ENCODE data around the gene GBGT1.

Gene GBGT1

DNA sequence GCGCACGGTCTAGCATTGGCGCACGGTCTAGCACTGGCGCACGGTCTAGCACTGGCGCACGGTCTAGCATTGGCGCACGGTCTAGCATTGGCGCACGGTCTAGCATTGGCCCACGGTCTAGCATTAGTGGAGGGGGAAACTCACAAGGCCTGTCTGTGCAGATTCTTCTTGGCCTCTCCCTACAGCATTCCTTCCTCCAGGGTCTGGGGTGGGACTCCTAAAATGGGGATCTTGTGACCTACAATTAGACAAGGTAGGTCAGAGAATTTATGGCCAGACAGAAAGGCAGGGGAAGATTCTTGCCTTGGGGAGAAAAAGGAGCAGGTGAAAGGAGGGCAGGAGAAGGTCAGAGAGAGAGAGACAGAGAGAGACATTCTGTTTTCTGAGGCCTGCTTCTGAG is 5.4 kb upstream of the GBGT1 start:
- DNase-seq (ENCODE audit: low read depth, low spot score) = no peak
- Histone ChIP-seq H3K27me3 (ENCODE audit: insufficient read depth, insufficient read length) (no peaks in the 10 kb centered on the region), H3K4me3 (ENCODE audit: insufficient read length, low read depth) (no peak overlapping the region), H3K9ac (ENCODE audit: insufficient read length, low read depth) (no peak overlapping the region), H3K4me1 (ENCODE audit: insufficient read depth, insufficient read length) (peaks cover 7% of the 10 kb centered on the region), H3K9me3 (ENCODE audit: insufficient read depth, low read length) (no peaks in the 10 kb centered on the region), H3K36me3 (ENCODE audit: insufficient read depth, insufficient read length, low read length) (no peaks in the 10 kb centered on the region)
- no peak for TF ChIP-seq YY1 (IDR thresholded peaks at IDR 0.05; ENCODE audit: insufficient read depth, insufficient read length)
- no peak for TF ChIP-seq ZNF274 (IDR thresholded peaks at IDR 0.05; ENCODE audit: low read depth, low read length)
- no peak for TF ChIP-seq SUZ12 (IDR thresholded peaks at IDR 0.05; ENCODE audit: extremely low read depth, insufficient read depth, insufficient read length)

DNA sequence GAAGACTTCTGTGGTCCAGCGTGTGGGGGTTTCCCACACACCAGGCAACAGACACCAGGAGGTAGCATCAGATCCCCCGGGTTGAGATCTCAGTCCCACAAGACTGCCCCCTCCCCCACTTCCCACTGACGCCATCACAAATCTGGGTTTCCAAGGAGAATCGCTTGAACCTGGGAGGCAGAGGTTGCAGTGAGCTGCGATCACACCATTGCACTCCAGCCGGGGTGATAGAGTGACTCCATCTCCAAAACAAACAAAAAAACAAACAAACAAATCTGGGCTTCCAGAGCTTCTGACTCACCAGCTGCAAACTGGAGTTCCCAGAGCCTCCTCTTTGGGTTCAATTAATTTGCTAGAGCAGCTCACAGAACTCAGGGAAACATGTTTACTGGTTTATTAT is 4.7 kb upstream of the GBGT1 start:
- Histone ChIP-seq H3K9me3 (ENCODE audit: insufficient read depth, low read length) (no peaks in the 10 kb centered on the region), H3K4me1 (ENCODE audit: insufficient read depth, insufficient read length) (peaks cover 7% of the 10 kb centered on the region), H3K27me3 (ENCODE audit: insufficient read depth, insufficient read length) (no peaks in the 10 kb centered on the region), H3K36me3 (ENCODE audit: insufficient read depth, insufficient read length, low read length) (no peaks in the 10 kb centered on the region), H3K9ac (ENCODE audit: insufficient read length, low read depth) (no peak overlapping the region), H3K4me3 (ENCODE audit: insufficient read length, low read depth) (no peak overlapping the region)
- TF ChIP-seq YY1 (IDR thresholded peaks at IDR 0.05; ENCODE audit: insufficient read depth, insufficient read length) (no peak), SUZ12 (IDR thresholded peaks at IDR 0.05; ENCODE audit: extremely low read depth, insufficient read depth, insufficient read length) (no peak), ZNF274 (IDR thresholded peaks at IDR 0.05; ENCODE audit: low read depth, low read length) (no peak)
- DNase-seq (ENCODE audit: low read depth, low spot score) = no peak

GRCh38 chr9:133167769-133168168 is 4.1 kb upstream of the GBGT1 start:
- DNase-seq (ENCODE audit: low read depth, low spot score) = no peak
- Histone ChIP-seq H3K4me3 (ENCODE audit: insufficient read length, low read depth) (no peak overlapping the region), H3K9me3 (ENCODE audit: insufficient read depth, low read length) (no peaks in the 10 kb centered on the region), H3K36me3 (ENCODE audit: insufficient read depth, insufficient read length, low read length) (no peaks in the 10 kb centered on the region), H3K4me1 (ENCODE audit: insufficient read depth, insufficient read length) (peaks cover 12% of the 10 kb centered on the region), H3K27me3 (ENCODE audit: insufficient read depth, insufficient read length) (peaks cover 4% of the 10 kb centered on the region), H3K9ac (ENCODE audit: insufficient read length, low read depth) (no peak overlapping the region)
- TF ChIP-seq ZNF274 (IDR thresholded peaks at IDR 0.05; ENCODE audit: low read depth, low read length) (no peak), YY1 (IDR thresholded peaks at IDR 0.05; ENCODE audit: insufficient read depth, insufficient read length) (no peak), SUZ12 (IDR thresholded peaks at IDR 0.05; ENCODE audit: extremely low read depth, insufficient read depth, insufficient read length) (no peak)

DNA sequence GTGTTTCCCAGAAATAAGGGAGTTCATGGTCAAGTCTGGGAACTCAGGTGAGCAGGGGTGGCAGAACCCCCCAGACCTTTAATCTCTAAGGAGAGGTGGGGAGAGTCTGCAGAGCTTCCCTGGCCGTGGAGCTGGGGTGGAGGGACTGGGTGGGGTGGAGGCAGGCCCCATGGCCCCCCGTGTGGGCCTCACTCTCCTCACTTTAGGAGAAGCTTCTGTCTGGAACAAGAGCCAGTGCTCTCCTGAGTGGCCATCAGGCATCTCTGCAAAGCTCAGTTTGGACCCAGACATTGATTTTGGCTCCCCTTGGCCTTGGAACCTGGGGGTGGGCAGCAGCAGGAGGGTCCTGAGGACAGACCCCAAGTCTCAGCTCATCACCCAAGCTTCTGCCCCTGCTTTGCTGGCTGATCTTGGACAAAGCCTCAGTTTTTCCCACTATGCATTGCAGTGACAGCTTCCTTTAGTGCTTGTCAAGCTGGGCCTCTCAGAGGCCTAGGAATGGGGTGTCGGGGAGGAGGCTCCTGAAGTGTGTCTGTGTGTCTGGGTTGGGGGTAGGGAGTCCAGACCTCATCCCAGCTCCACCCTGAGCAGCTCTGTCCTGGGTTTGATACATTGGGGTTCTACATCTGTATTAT is 3.5 kb upstream of the GBGT1 start:
- Histone ChIP-seq H3K36me3 (ENCODE audit: insufficient read depth, insufficient read length, low read length) (no peaks in the 10 kb centered on the region), H3K9me3 (ENCODE audit: insufficient read depth, low read length) (no peaks in the 10 kb centered on the region), H3K4me1 (ENCODE audit: insufficient read depth, insufficient read length) (peaks cover 14% of the 10 kb centered on the region), H3K9ac (ENCODE audit: insufficient read length, low read depth) (no peak overlapping the region), H3K4me3 (ENCODE audit: insufficient read length, low read depth) (no peak overlapping the region), H3K27me3 (ENCODE audit: insufficient read depth, insufficient read length) (peaks cover 5% of the 10 kb centered on the region)
- no peak for DNase-seq (ENCODE audit: low read depth, low spot score)
- TF ChIP-seq SUZ12 (IDR thresholded peaks at IDR 0.05; ENCODE audit: extremely low read depth, insufficient read depth, insufficient read length) = no peak

DNA sequence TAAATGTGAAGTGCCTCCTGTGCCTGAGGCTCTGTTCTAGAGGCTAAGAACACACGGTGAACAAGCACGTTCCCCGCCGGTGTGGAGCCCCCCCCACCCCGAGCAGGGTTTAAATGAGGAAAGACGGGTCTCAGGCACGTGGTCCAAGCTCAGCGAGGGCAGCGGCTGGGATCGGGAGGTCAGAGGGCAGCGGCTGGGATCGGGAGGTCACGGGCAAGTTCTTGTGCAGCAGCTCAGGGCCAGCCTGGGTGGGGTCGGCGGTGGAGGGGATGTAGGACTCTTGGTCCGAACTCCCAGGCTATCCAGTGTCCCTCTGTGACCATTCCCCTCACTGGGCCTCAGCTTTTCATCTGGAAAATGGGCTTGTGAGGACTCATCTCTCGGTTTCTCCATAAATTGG is 2.7 kb upstream of the GBGT1 start:
- peaks cover 5% of the 10 kb centered on the region for H3K36me3 ChIP-seq (ENCODE audit: insufficient read depth, insufficient read length, low read length)
- no peak overlapping the region for H3K9ac ChIP-seq (ENCODE audit: insufficient read length, low read depth)
- peaks cover 5% of the 10 kb centered on the region for H3K27me3 ChIP-seq (ENCODE audit: insufficient read depth, insufficient read length)
- peaks cover 17% of the 10 kb centered on the region for H3K4me1 ChIP-seq (ENCODE audit: insufficient read depth, insufficient read length)
- H3K9me3 ChIP-seq (ENCODE audit: insufficient read depth, low read length) = no peaks in the 10 kb centered on the region
- TF ChIP-seq ZNF274 (IDR thresholded peaks at IDR 0.05; ENCODE audit: low read depth, low read length) (no peak), YY1 (IDR thresholded peaks at IDR 0.05; ENCODE audit: insufficient read depth, insufficient read length) (no peak), SUZ12 (IDR thresholded peaks at IDR 0.05; ENCODE audit: extremely low read depth, insufficient read depth, insufficient read length) (no peak)
- DNase-seq (ENCODE audit: low read depth, low spot score) = no peak
- no peak overlapping the region for H3K4me3 ChIP-seq (ENCODE audit: insufficient read length, low read depth)

DNA sequence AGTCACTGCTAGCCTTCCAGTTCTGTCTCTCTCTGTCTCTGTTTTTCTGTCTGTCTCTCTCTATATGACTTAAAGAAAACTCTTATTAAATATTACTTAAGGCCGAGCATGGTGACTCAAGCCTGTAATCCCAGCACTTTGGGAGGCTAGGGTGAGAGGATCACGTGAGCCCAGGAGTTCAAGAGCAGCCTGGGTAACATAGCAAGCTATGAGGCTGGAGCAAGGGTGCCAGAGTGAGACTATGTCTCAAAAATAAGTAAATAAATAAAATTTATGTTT is 1.7 kb upstream of the GBGT1 start:
- DNase-seq (ENCODE audit: low read depth, low spot score) = no peak
- Histone ChIP-seq H3K36me3 (ENCODE audit: insufficient read depth, insufficient read length, low read length) (peaks cover 8% of the 10 kb centered on the region), H3K9ac (ENCODE audit: insufficient read length, low read depth) (no peak overlapping the region), H3K4me3 (ENCODE audit: insufficient read length, low read depth) (no peak overlapping the region), H3K4me1 (ENCODE audit: insufficient read depth, insufficient read length) (peaks cover 17% of the 10 kb centered on the region), H3K9me3 (ENCODE audit: insufficient read depth, low read length) (no peaks in the 10 kb centered on the region), H3K27me3 (ENCODE audit: insufficient read depth, insufficient read length) (peaks cover 5% of the 10 kb centered on the region)
- TF ChIP-seq SUZ12 (IDR thresholded peaks at IDR 0.05; ENCODE audit: extremely low read depth, insufficient read depth, insufficient read length) (no peak), ZNF274 (IDR thresholded peaks at IDR 0.05; ENCODE audit: low read depth, low read length) (no peak), YY1 (IDR thresholded peaks at IDR 0.05; ENCODE audit: insufficient read depth, insufficient read length) (no peak)

- no peak for DNase-seq (ENCODE audit: low read depth, low spot score)
- Histone ChIP-seq H3K4me3 (ENCODE audit: insufficient read length, low read depth) (peak overlapping the region; percentile 70), H3K9me3 (ENCODE audit: insufficient read depth, low read length) (no peaks in the 10 kb centered on the region), H3K27me3 (ENCODE audit: insufficient read depth, insufficient read length) (peaks cover 5% of the 10 kb centered on the region), H3K9ac (ENCODE audit: insufficient read length, low read depth) (peak overlapping the region; percentile 52), H3K36me3 (ENCODE audit: insufficient read depth, insufficient read length, low read length) (peaks cover 19% of the 10 kb centered on the region), H3K4me1 (ENCODE audit: insufficient read depth, insufficient read length) (peaks cover 17% of the 10 kb centered on the region)
- TF ChIP-seq ZNF274 (IDR thresholded peaks at IDR 0.05; ENCODE audit: low read depth, low read length) = no peak
- TF ChIP-seq SUZ12 (IDR thresholded peaks at IDR 0.05; ENCODE audit: extremely low read depth, insufficient read depth, insufficient read length) = no peak
- TF ChIP-seq YY1 (IDR thresholded peaks at IDR 0.05; ENCODE audit: insufficient read depth, insufficient read length) = no peak
These were observed 477 bp upstream of the GBGT1 start for GRCh38 chr9:133164191-133164590.
